Right lobe of liver (tissue), 4 donors: Measurements from ENCODE around the gene MARK2.

Experiments used
- POLR2A ChIP-seq: fragments of 450-650 bp; IDR thresholded peaks from one replicate; pipeline ENCODE4 v1.6.1; 2017; ENCODE audit warnings: antibody characterized with exemption, mild to moderate bottlenecking
- TF ChIP-seq, protein P1 (sequence below), 4 donors: fragments of 200-600 bp in 3 of 4; fragments of 450-650 bp in 1 of 4; IDR thresholded peaks; one replicate each; pipeline versions ENCODE4 v1.5.1 to v1.8.0; 2016 to 2022; ENCODE audit warnings: antibody characterized with exemption in 4 of 4, mild to moderate bottlenecking in 2 of 4
- donor health status: DM: no; HTN: no; CAD: no.
- donor health status: DM: no; HTN: no; CAD: no.
- donor health status: DM: no; HTN: yes; CAD: no.

DNA sequence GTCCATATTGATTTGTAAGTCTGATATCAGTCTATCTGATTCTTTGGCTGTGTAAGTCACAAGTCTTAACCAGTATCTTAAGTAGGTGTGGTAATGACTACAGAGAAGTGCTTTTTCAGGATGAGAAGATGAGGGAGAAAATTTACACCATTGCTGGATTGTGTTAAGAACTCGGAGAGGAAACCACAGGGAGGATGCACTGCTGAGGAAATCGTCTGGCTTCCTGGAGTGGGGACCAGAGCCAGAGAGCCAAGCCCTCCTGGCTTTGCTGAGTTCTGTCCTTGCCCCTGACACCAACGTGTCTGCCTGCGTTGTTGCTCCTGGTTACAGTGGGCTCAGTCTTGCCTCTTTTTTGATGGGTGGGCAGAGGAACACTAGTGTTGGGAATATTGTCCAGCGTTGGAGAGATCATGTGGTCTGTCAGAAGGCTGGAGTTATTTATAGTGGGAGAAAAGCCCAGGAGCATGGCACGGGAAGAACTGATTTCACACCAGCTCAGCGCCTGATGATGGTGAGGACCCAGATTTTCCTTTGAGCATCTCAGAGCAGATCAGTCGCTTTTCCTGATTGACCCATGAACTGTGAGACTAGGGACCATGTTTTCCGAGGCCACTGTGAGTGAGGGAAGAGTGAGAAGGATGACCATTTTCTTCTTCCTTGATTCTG is 29.6 kb downstream of the MARK2 start:
- TF ChIP-seq, protein P1, sequence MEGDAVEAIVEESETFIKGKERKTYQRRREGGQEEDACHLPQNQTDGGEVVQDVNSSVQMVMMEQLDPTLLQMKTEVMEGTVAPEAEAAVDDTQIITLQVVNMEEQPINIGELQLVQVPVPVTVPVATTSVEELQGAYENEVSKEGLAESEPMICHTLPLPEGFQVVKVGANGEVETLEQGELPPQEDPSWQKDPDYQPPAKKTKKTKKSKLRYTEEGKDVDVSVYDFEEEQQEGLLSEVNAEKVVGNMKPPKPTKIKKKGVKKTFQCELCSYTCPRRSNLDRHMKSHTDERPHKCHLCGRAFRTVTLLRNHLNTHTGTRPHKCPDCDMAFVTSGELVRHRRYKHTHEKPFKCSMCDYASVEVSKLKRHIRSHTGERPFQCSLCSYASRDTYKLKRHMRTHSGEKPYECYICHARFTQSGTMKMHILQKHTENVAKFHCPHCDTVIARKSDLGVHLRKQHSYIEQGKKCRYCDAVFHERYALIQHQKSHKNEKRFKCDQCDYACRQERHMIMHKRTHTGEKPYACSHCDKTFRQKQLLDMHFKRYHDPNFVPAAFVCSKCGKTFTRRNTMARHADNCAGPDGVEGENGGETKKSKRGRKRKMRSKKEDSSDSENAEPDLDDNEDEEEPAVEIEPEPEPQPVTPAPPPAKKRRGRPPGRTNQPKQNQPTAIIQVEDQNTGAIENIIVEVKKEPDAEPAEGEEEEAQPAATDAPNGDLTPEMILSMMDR (IDR thresholded peaks at IDR 0.05): no peak
- no peak for TF ChIP-seq POLR2A
